HEK293 (cell line): ENCODE results near the gene SKI.

ENCODE experiments used
- CTCF ChIA-PET: fragments of 350-600 bp; formaldehyde crosslinking; extraction: SDS; loops from one replicate; lab custom pipeline; 2021; ENCODE audit warnings: antibody characterized with exemption; lab: Yijun Ruan, JAX
- POLR2A ChIA-PET: fragments of 300-600 bp; formaldehyde crosslinking; extraction: SDS; loops from one replicate; lab custom pipeline; 2020; ENCODE audit warnings: antibody characterized with exemption, inconsistent platforms; lab: Yijun Ruan, JAX
- H3K27ac ChIP-seq: fragments of 200-500 bp; sonication (Bioruptor generic); 2 replicates; pipeline ENCODE4 v1.5.1; 2014; ENCODE audit warnings: low read depth, low read length, control low read depth, inconsistent platforms; ENCODE audit errors: extremely low read depth
- H3K36me3 ChIP-seq, 2 experiments: fragments of 200-500 bp in 1 of 2; sonication (Bioruptor generic) in 1 of 2; 1 replicate in 1 of 2; 2 replicates in 1 of 2; pipeline ENCODE4 v1.5.1; 2014 to 2017; ENCODE audit warnings: inconsistent platforms in 2 of 2, low read length in 2 of 2; ENCODE audit not compliant: control insufficient read depth in 2 of 2, insufficient read depth in 1 of 2
- H3K4me1 ChIP-seq: fragments of 200-500 bp; sonication (Bioruptor generic); 2 replicates; pipeline ENCODE4 v1.5.1; 2014; ENCODE audit warnings: mild to moderate bottlenecking, low read length, inconsistent platforms; ENCODE audit not compliant: control insufficient read depth, insufficient read depth
- H3K4me3 ChIP-seq: 2 replicates; pipeline ENCODE4 v1.5.1; 2011; ENCODE audit warnings: low read depth, mild to moderate bottlenecking, control low read depth, low read length, moderate library complexity
- H3K9me3 ChIP-seq: fragments of 200-500 bp; sonication (Bioruptor generic); 2 replicates; pipeline ENCODE4 v1.5.1; 2014; ENCODE audit warnings: low read depth, low read length, inconsistent platforms; ENCODE audit not compliant: control insufficient read depth, insufficient read depth
- AEBP2 ChIP-seq: fragments of 450-650 bp; formaldehyde crosslinking; IDR thresholded peaks from 2 replicates; pipeline ENCODE4 v1.5.1; 2016; ENCODE audit warnings: missing biosample characterization, missing genetic modification characterization, borderline replicate concordance
- GLI4 ChIP-seq: fragments of 450-650 bp; formaldehyde crosslinking; IDR thresholded peaks from 2 replicates; pipeline ENCODE4 v1.5.1; 2016; ENCODE audit warnings: missing biosample characterization, missing genetic modification characterization
- IKZF3 ChIP-seq: fragments of 450-650 bp; IDR thresholded peaks from 2 replicates; pipeline ENCODE4 v1.5.0; 2018; ENCODE audit warnings: missing biosample characterization, mild to moderate bottlenecking, missing genetic modification characterization, moderate library complexity
- REPIN1 ChIP-seq: fragments of 450-650 bp; formaldehyde crosslinking; IDR thresholded peaks from 2 replicates; pipeline ENCODE4 v1.5.1; 2017; ENCODE audit warnings: missing biosample characterization, missing genetic modification characterization, low read depth
- SETDB1 ChIP-seq: IDR thresholded peaks from one replicate; pipeline ENCODE4 v1.6.1; 2017; ENCODE audit warnings: mild to moderate bottlenecking, low read length, moderate library complexity, mixed read lengths; ENCODE audit not compliant: insufficient read length
- SP2 ChIP-seq: fragments of 450-650 bp; formaldehyde crosslinking; IDR thresholded peaks from 2 replicates; pipeline ENCODE4 v1.5.1; 2016; ENCODE audit warnings: missing biosample characterization, missing genetic modification characterization
- ZIC2 ChIP-seq: fragments of 450-650 bp; formaldehyde crosslinking; IDR thresholded peaks from 2 replicates; pipeline ENCODE4 v1.5.1; 2016; ENCODE audit warnings: missing biosample characterization, missing genetic modification characterization
- ZNF2 ChIP-seq: fragments of 450-650 bp; formaldehyde crosslinking; IDR thresholded peaks from 2 replicates; pipeline ENCODE4 v1.5.1; 2016; ENCODE audit warnings: missing biosample characterization, missing genetic modification characterization
- ZNF223 ChIP-seq: fragments of 450-650 bp; formaldehyde crosslinking; IDR thresholded peaks from 2 replicates; pipeline ENCODE4 v1.5.1; 2016; ENCODE audit warnings: missing biosample characterization, missing genetic modification characterization
- ZNF394 ChIP-seq: fragments of 450-650 bp; formaldehyde crosslinking; IDR thresholded peaks from 2 replicates; pipeline ENCODE4 v1.5.1; 2016; ENCODE audit warnings: missing biosample characterization, missing genetic modification characterization, mild to moderate bottlenecking, moderate library complexity, borderline replicate concordance
- ZNF423 ChIP-seq: fragments of 450-650 bp; formaldehyde crosslinking; IDR thresholded peaks from 2 replicates; pipeline ENCODE4 v1.5.1; 2016; ENCODE audit warnings: missing biosample characterization, missing genetic modification characterization
- ZNF585B ChIP-seq: fragments of 450-650 bp; formaldehyde crosslinking; IDR thresholded peaks from 2 replicates; pipeline ENCODE4 v1.5.1; 2016; ENCODE audit warnings: missing biosample characterization, missing genetic modification characterization
- ZNF629 ChIP-seq: fragments of 450-650 bp; formaldehyde crosslinking; IDR thresholded peaks from 2 replicates; pipeline ENCODE4 v1.5.1; 2017; ENCODE audit warnings: missing biosample characterization, missing genetic modification characterization
- TF ChIP-seq, protein P1 (sequence below): fragments of 450-650 bp; formaldehyde crosslinking; IDR thresholded peaks from 2 replicates; pipeline ENCODE4 v1.5.1; 2016; ENCODE audit warnings: missing biosample characterization, missing genetic modification characterization
- TF ChIP-seq, protein P2 (sequence below): fragments of 450-650 bp; formaldehyde crosslinking; IDR thresholded peaks from 2 replicates; pipeline ENCODE4 v1.5.1; 2017; ENCODE audit warnings: missing biosample characterization, missing genetic modification characterization
- TF ChIP-seq, protein P3 (sequence below): fragments of 450-650 bp; formaldehyde crosslinking; IDR thresholded peaks from 2 replicates; pipeline ENCODE4 v1.5.1; 2016; ENCODE audit warnings: missing biosample characterization, missing genetic modification characterization
- TF ChIP-seq, protein P4 (sequence below): fragments of 450-650 bp; formaldehyde crosslinking; IDR thresholded peaks from 2 replicates; pipeline ENCODE4 v1.5.1; 2016; ENCODE audit warnings: missing biosample characterization, missing genetic modification characterization

SKI gene

GRCh38 chr1:2310332-2311183 is 82.4 kb downstream of the SKI start (continued):
- TF ChIP-seq, protein P1, sequence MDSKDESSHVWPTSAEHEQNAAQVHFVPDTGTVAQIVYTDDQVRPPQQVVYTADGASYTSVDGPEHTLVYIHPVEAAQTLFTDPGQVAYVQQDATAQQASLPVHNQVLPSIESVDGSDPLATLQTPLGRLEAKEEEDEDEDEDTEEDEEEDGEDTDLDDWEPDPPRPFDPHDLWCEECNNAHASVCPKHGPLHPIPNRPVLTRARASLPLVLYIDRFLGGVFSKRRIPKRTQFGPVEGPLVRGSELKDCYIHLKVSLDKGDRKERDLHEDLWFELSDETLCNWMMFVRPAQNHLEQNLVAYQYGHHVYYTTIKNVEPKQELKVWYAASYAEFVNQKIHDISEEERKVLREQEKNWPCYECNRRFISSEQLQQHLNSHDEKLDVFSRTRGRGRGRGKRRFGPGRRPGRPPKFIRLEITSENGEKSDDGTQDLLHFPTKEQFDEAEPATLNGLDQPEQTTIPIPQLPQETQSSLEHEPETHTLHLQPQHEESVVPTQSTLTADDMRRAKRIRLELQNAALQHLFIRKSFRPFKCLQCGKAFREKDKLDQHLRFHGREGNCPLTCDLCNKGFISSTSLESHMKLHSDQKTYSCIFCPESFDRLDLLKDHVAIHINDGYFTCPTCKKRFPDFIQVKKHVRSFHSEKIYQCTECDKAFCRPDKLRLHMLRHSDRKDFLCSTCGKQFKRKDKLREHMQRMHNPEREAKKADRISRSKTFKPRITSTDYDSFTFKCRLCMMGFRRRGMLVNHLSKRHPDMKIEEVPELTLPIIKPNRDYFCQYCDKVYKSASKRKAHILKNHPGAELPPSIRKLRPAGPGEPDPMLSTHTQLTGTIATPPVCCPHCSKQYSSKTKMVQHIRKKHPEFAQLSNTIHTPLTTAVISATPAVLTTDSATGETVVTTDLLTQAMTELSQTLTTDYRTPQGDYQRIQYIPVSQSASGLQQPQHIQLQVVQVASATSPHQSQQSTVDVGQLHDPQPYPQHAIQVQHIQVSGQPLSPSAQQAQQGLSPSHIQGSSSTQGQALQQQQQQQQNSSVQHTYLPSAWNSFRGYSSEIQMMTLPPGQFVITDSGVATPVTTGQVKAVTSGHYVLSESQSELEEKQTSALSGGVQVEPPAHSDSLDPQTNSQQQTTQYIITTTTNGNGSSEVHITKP (tag by site-specific recombination), result no peak
- TF ChIP-seq ZIC2 (tag by site-specific recombination) (peak; percentile 72), REPIN1 (tag by site-specific recombination) (no peak)

DNA sequence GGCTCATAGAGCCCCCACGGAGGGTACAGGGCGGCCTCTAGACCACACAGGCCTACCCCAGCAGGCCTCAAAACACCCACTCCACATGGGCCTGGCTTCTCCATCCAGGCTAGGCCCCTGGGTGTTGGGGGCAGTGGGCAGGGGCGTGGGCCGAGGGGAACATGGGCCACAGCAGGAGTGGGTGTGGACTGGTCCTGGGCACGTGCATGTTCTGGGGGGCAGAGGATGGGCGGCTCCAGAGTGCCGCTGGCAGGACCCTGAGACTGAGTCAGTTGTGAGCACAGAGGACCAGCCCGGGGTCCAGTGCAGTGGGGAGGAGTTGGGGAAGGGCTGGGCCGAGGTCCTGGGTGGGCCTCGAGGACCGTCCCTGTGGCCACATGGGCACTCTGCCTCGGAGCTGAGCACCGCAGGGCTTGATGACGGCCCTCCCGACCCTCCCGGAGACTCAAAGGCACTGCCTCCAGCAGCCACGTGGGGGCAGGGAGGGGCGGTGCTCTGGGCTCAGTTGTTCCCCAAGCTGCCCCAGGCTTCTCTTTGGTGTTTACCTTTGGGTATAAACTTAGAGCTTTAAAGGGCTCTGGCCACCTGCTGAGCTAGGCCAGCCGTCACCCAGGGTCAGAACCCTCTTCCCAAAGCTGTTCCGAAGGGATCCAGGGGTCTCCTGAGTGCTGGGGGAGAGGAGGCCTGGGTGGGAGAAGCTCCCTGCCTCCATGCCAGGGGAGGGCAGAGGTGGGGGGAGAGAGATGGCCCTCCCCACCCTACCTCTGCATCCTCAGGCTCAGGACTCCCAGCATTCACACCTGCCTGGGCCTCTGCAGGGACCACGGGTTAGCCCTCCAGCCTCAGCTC is 83.3 kb downstream of the SKI start:
- Histone ChIP-seq H3K9me3 (no peaks in the 10 kb centered on the region), H3K36me3 (peaks cover 0 to 33% of the 10 kb centered on the region in 2 experiments; a peak in 1 of 3 replicates), H3K4me3 (no peak overlapping the region), H3K27ac (peak overlapping the region; percentile 62; the same call in 1 of the 2 replicates), H3K4me1 (peaks cover 13% of the 10 kb centered on the region)
- ChIA-PET POLR2A (interaction anchor here (0.9 to 1.8 kb wide), 6 partner anchors 13 to 178 kb away, joined by 3 to 12 read pairs (median 6); partner anchors contain the start of genes FAAP20, MORN1 and RER1), CTCF (interaction anchor here (0.7 to 1.8 kb wide), 6 partner anchors 12 to 136 kb away, joined by 4 to 8 read pairs (median 5); partner anchors contain the start of gene FAAP20)
- TF ChIP-seq AEBP2 (tag by site-specific recombination) (no peak), IKZF3 (tag by site-specific recombination) (0 out of 2 replicates have a peak, but pooled peaks have one; percentile 58), ZNF223 (tag by site-specific recombination) (no peak), GLI4 (no peak), SETDB1 (no peak), SP2 (peak; percentile 41), ZNF423 (tag by site-specific recombination) (peak; percentile 53; the same call in 1 of the 2 replicates), ZNF394 (tag by site-specific recombination) (peak; percentile 69; the same call in 1 of the 2 replicates), ZNF629 (tag by site-specific recombination) (0 out of 2 replicates have a peak, but pooled peaks have one; percentile 26), ZNF585B (no peak), ZNF2 (peak; percentile 94; the same call in 1 of the 2 replicates)
- TF ChIP-seq, protein P2, sequence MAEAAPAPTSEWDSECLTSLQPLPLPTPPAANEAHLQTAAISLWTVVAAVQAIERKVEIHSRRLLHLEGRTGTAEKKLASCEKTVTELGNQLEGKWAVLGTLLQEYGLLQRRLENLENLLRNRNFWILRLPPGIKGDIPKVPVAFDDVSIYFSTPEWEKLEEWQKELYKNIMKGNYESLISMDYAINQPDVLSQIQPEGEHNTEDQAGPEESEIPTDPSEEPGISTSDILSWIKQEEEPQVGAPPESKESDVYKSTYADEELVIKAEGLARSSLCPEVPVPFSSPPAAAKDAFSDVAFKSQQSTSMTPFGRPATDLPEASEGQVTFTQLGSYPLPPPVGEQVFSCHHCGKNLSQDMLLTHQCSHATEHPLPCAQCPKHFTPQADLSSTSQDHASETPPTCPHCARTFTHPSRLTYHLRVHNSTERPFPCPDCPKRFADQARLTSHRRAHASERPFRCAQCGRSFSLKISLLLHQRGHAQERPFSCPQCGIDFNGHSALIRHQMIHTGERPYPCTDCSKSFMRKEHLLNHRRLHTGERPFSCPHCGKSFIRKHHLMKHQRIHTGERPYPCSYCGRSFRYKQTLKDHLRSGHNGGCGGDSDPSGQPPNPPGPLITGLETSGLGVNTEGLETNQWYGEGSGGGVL, result peak; percentile 89
- TF ChIP-seq, protein P3, sequence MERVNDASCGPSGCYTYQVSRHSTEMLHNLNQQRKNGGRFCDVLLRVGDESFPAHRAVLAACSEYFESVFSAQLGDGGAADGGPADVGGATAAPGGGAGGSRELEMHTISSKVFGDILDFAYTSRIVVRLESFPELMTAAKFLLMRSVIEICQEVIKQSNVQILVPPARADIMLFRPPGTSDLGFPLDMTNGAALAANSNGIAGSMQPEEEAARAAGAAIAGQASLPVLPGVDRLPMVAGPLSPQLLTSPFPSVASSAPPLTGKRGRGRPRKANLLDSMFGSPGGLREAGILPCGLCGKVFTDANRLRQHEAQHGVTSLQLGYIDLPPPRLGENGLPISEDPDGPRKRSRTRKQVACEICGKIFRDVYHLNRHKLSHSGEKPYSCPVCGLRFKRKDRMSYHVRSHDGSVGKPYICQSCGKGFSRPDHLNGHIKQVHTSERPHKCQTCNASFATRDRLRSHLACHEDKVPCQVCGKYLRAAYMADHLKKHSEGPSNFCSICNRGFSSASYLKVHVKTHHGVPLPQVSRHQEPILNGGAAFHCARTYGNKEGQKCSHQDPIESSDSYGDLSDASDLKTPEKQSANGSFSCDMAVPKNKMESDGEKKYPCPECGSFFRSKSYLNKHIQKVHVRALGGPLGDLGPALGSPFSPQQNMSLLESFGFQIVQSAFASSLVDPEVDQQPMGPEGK (tag by site-specific recombination), result peak; percentile 80; the same call in 1 of the 2 replicates
- TF ChIP-seq, protein P4, sequence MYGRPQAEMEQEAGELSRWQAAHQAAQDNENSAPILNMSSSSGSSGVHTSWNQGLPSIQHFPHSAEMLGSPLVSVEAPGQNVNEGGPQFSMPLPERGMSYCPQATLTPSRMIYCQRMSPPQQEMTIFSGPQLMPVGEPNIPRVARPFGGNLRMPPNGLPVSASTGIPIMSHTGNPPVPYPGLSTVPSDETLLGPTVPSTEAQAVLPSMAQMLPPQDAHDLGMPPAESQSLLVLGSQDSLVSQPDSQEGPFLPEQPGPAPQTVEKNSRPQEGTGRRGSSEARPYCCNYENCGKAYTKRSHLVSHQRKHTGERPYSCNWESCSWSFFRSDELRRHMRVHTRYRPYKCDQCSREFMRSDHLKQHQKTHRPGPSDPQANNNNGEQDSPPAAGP (tag by site-specific recombination), result peak; percentile 52
- TF ChIP-seq, protein P1 (tag by site-specific recombination), result 0 out of 2 replicates have a peak, but pooled peaks have one; percentile 14
